ENCODE data around the gene PLCG2. TPM values are rescaled to one million over a fixed set of nuclear protein-coding genes. Genes with fewer than 3 reads are reported as not detected.

PLCG2 gene
- polyA plus RNA-seq, 2 of the 4 experiments (the other 2 are of a cell fraction): 2.8 to 6.0 TPM

- DNase-seq (ENCODE audit: low read depth in 1 of 2, low spot score in 1 of 2): no peak
- H3K27ac ChIP-seq: no peak overlapping the region
- no peak for FAIRE-seq
- H3K4me1 ChIP-seq: no peaks in the 10 kb centered on the region
- ATAC-seq: no peak
- TF ChIP-seq RFX5 (IDR thresholded peaks at IDR 0.05): no peak
- TF ChIP-seq ZNF302 (CRISPR knock-in tag; IDR thresholded peaks at IDR 0.05): no peak
- no peak for TF ChIP-seq MYC (IDR thresholded peaks at IDR 0.05; ENCODE audit: borderline replicate concordance, low read length)
- TF ChIP-seq NR3C1 (IDR thresholded peaks at IDR 0.05): no peak
- TF ChIP-seq REST (IDR thresholded peaks at IDR 0.05): no peak
- TF ChIP-seq CEBPB (IDR thresholded peaks at IDR 0.05): no peak
- no peak for TF ChIP-seq RAD21 (conservative IDR thresholded peaks at IDR 0.05 in 1 of 2, IDR thresholded peaks at IDR 0.05 in 1 of 2)
- no peak for TF ChIP-seq ESRRA (IDR thresholded peaks at IDR 0.05; ENCODE audit: borderline replicate concordance, low read length)
- no peak for TF ChIP-seq HOXB5 (CRISPR knock-in tag; IDR thresholded peaks at IDR 0.05)
- TF ChIP-seq SMC3 (IDR thresholded peaks at IDR 0.05): no peak
- no peak for TF ChIP-seq JUN (IDR thresholded peaks at IDR 0.05)
- TF ChIP-seq ATOH8 (CRISPR knock-in tag; IDR thresholded peaks at IDR 0.05; ENCODE audit: low read depth): no peak
- TF ChIP-seq HOXB13 (CRISPR knock-in tag; IDR thresholded peaks at IDR 0.05; ENCODE audit: low read depth): no peak
- TF ChIP-seq FOXS1 (CRISPR knock-in tag; IDR thresholded peaks at IDR 0.05): no peak
- WGBS (ENCODE audit: missing lambda C conversion rate): 72% methylated on average over 10 of the region's 10 CpGs
- no peaks in the 10 kb centered on the region for H3K9me3 ChIP-seq
- no peak overlapping the region for H3K4me2 ChIP-seq
- H3K4me3 ChIP-seq: no peak overlapping the region
- ChIA-PET POLR2A (no interaction called here), CTCF (no interaction called here)
Observed at GRCh38 chr16:81821436-81822128, 42.5 kb downstream of the PLCG2 start.

- Histone ChIP-seq H3K9me3 (no peaks in the 10 kb centered on the region), H3K4me3 (no peak overlapping the region), H3K4me1 (no peaks in the 10 kb centered on the region), H3K4me2 (no peak overlapping the region), H3K27ac (no peak overlapping the region)
- ChIA-PET POLR2A (no interaction called here), CTCF (no interaction called here)
- 62% methylated on average over 8 of the region's 8 CpGs for WGBS (ENCODE audit: missing lambda C conversion rate)
- FAIRE-seq (no peak), DNase-seq (ENCODE audit: low read depth in 1 of 2, low spot score in 1 of 2) (no peak), ATAC-seq (no peak; a peak in 1 of 6 replicates)
- no peak for TF ChIP-seq BCL3 (IDR thresholded peaks at IDR 0.05)
- no peak for TF ChIP-seq E2F6 (IDR thresholded peaks at IDR 0.05; ENCODE audit: borderline replicate concordance, low read depth)
Observed at GRCh38 chr16:81823111-81823510, 44.0 kb downstream of the PLCG2 start.

GRCh38 chr16:81823734-81824133 lies 44.6 kb downstream of the PLCG2 start:
- FAIRE-seq (no peak), DNase-seq (ENCODE audit: low read depth in 1 of 2, low spot score in 1 of 2) (no peak), ATAC-seq (no peak)
- no peak for TF ChIP-seq TP53 (CRISPR knock-in tag; IDR thresholded peaks at IDR 0.05)
- no peak for TF ChIP-seq GATA3 (IDR thresholded peaks at IDR 0.05; ENCODE audit: borderline replicate concordance)
- no peak for TF ChIP-seq HOXB13 (CRISPR knock-in tag; IDR thresholded peaks at IDR 0.05; ENCODE audit: low read depth)
- no peak for TF ChIP-seq PBX3 (IDR thresholded peaks at IDR 0.05)
- TF ChIP-seq CBX8 (IDR thresholded peaks at IDR 0.05): no peak
- no peak for TF ChIP-seq MAX (IDR thresholded peaks at IDR 0.05)
- no peak for TF ChIP-seq SREBF2 (IDR thresholded peaks at IDR 0.05)
- 78% methylated on average over 1 of the region's 1 CpG for WGBS (ENCODE audit: missing lambda C conversion rate)
- Histone ChIP-seq H3K9me3 (no peaks in the 10 kb centered on the region), H3K4me3 (no peak overlapping the region), H3K27ac (no peak overlapping the region), H3K4me2 (no peak overlapping the region), H3K4me1 (no peaks in the 10 kb centered on the region)
- ChIA-PET CTCF (no interaction called here), POLR2A (no interaction called here)
